HG02588 (cell line): ENCODE data around the gene DIAPH1.

Experiments
- ATAC-seq: cut with Tn5 transposase; IDR thresholded peaks from one replicate; pipeline ENCODE4 v1.9.1; 2021; ENCODE audit warnings: mild to moderate bottlenecking, moderate library complexity; ENCODE audit not compliant: unreplicated experiment

Gene DIAPH1

DNA sequence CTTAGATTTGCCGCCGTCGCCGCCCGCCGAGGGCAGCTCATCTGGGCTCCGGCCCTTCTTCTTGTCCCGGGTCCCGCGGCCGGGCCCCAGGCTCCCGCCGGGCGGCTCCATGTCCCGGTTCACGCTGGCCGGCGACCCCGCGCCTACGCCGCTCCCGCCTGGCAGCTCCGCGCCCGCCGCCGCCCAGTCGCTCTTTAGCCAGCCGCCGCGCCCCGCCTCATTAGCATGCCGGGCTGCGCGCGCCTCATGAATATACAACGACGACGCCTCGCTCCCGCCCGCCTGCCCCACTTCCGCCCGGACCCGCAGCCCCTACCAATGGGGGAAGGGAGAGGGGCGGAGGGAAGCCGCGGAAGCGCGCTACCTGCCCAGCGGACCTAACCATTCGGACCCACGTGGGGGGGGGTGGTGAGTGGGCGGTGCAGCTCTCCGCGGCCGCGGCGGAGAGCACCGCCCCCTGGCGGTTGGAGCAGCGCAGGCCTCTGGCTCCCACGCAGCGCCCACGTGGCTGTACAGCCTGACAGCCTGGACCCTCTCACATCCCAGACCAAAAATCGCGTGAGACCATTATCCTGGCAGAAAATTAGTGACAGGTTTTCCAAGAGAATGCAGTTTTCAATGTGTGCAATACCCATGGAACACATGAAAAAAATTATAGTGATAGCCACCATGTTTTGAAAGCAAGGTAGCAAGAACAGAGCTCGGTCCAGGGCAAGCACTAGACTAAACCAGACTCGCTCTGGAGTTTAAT is at the start of gene DIAPH1:
DIAPH1 (minus strand) TSS at position 197 of the 751 bp plus-strand sequence; CDS start at position 111, 86 bp downstream.
- peak; percentile 80 for ATAC-seq

GRCh38 chr5:141665995-141666940 is 47.5 kb upstream of the DIAPH1 start:
- ATAC-seq: no peak

- peak; percentile 93 for ATAC-seq
These were observed 46.1 kb upstream of the DIAPH1 start for GRCh38 chr5:141664733-141665461.

- ATAC-seq: no peak
These were observed 44.7 kb upstream of the DIAPH1 start for GRCh38 chr5:141663506-141663905.

GRCh38 chr5:141662028-141662427 is 43.2 kb upstream of the DIAPH1 start:
- no peak for ATAC-seq

DNA sequence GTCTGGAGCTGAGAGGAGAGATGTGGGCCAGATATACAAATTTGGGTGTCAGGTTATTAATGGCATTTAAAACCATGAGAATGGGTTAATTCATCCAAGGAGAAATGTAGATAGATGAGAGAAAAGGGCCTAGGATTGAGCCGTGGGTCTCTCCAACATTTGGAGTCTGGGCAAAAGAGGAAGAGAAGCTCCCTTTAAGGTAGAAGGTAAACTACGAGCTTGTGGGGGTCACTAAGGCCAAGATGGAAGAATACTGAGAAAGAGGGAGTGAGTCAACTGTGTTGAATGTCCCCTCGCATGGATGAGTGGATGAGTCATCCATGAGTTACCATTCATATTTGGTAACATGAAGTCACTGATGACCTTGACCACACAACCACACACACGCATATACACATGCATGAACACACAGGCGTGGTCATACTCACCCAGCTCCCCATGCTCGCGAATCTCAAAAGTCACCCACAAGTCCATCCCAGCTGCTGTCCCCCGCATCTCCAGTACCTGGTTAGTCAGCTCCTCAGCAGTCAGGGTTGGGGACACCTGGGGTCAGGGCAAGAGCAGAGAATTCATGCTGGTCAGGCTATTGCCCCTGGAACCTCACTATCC is 39.2 kb upstream of the DIAPH1 start:
- ATAC-seq: peak; percentile 58

DNA sequence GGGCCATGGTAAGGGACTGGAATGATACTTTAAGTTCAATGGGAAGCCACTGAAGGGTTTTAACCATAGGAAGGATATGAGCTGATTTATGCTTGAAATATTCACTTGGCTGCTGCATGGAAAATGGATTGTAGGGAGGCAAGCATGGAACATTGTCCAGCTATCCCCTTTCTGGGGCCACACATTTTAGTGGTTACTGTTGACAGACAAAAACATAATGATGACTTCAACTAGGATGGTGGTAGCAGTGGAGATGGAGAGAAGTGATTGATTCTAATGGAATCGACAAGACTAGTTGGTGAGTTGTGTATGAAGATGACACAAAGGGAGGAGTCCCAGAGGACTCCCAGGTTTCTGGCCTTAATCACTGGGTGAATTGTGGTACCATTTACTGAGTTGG is 38.6 kb upstream of the DIAPH1 start:
- no peak for ATAC-seq

GRCh38 chr5:141656396-141656795 is 37.6 kb upstream of the DIAPH1 start:
- no peak for ATAC-seq

GRCh38 chr5:141655020-141655419 is 36.2 kb upstream of the DIAPH1 start:
- ATAC-seq: no peak

DNA sequence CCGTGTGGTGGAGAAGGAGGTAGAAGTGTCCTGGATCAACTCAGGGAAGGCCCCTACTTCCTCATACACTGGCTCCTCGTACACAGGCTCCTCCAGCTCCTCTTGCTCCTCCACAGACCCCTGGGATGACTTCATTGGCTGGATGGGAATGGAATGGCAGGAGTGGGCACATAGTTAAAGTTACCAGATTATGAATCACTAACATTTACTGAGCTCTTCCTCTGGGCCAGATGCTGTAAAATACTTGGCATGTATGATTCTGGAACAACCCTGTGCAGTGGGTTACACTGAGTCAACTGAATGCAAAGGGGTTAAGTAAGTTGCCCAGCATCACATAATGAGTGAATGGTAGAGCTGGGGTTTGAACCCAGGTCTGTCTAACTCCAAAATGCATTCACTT is 35.5 kb upstream of the DIAPH1 start:
- ATAC-seq: no peak

DNA sequence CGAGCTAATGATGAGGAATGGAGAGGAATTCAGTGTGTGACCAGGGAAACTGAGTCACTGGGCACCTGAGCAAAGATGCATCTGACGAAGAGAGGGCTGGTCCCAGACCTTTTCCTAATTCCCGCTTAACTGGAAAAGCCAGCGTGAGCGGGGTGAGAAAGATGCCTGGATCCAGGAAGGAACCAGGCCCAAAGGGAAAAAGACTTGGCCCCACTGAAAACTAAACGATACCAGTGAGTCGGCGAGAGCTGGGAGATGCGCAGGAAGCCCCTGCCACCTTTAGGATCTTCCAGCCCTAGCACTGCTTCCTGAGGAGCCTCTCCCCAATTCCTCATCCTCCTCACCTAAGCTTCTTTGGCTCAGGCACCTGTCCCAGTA is 32.9 kb upstream of the DIAPH1 start:
- ATAC-seq: no peak

DNA sequence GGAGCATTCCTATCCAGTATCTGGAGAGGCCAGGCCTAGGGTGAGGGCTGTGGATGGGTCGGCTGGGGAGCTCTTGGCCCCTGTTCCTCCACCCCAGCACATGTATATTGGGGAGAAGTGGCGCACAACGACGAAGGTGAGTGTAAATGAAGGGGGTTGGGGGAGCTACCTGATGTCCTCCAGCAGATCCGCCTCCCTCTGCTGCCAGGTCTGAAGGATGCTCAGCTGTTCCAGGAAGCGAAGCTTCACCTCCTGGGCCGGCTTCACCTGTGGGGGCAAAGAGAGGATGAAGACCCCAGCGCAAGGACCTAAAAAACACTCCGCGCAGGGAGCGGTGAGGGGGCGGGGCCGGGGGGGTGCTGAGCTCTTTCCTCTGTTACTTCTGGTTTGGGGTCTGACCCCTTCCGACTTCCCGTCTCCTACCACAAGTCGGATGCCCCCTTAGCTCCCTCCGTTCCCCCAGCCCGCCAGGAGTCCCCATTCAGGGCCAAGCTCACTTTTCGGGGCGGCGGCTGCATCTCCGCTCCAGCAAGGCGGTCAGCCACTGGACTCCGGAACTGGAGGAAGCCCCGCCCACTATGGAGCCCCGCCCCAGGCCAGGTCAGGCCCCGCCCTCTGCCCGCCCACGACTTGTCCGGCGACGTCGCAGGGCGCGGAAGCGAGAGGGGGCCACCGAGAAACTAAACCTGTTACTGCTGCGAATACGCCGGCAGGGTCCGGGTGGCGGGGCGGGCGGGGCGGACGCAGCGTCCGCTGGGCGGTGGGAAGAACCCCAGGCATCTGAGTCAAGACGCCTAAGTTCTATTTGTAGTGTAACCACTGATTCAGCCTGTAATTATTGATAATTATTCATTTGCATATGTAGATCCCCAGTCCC is 32.3 kb upstream of the DIAPH1 start, which contains the start of gene FCHSD1:
FCHSD1 (minus strand) TSS at position 568 of the 877 bp plus-strand sequence; CDS start at position 518, 50 bp downstream.
- ATAC-seq: peak; percentile 94

GRCh38 chr5:141649972-141650371 is 31.2 kb upstream of the DIAPH1 start:
- no peak for ATAC-seq

- no peak for ATAC-seq
These were observed 30.4 kb upstream of the DIAPH1 start for GRCh38 chr5:141649056-141649688.

- no peak for ATAC-seq
These were observed 29.1 kb upstream of the DIAPH1 start for GRCh38 chr5:141647851-141648250.

- no peak for ATAC-seq
These were observed 28.4 kb upstream of the DIAPH1 start for GRCh38 chr5:141647242-141647641.

DNA sequence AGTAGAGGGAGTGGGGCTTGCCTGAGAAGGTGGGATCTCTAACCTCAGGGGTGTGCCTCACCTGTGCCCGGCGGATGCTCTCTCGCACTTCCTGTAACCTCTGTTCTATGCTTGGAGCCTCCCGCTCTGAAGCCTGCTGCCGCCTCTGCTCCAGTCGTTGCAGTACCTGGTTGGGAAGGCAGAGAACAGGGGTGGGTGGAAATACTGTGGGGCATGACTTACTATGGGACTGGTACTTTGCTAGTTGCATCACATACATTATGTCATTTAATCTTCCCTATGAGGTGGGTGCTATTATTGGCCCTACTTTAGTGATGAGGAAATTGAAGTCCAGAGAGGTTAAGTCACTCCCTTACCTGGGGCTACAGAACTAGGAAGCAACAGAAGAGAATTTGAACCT is 27.2 kb upstream of the DIAPH1 start:
- no peak for ATAC-seq

GRCh38 chr5:141641634-141642267 is 23.0 kb upstream of the DIAPH1 start:
- ATAC-seq: peak; percentile 46

- ATAC-seq: no peak
These were observed 21.9 kb upstream of the DIAPH1 start for GRCh38 chr5:141640698-141641097.
